Lower lobe of right lung (tissue), 2 donors: ENCODE data around the gene SYF2. TPM values are rescaled to one million over a fixed set of nuclear protein-coding genes. Genes with fewer than 3 reads are reported as not detected.
"Not testable (repeated sequence)": the region's sequence is repeated elsewhere in the genome, so short reads cannot be mapped to it uniquely, and the experiment has no call there.

Experiments
- ATAC-seq, 2 donors: fragments of 200-7000 bp; cut with Tn5 transposase; one replicate each; pipeline ENCODE4 v1.9.1; 2020 to 2022; ENCODE audit warnings: mild to moderate bottlenecking in 2 of 2, moderate library complexity in 2 of 2
- DNase-seq: peaks from one replicate; pipeline ENCODE4 v3.0.0-alpha.2; 2020
- H3K27ac ChIP-seq: fragments of 200-600 bp; one replicate; pipeline ENCODE4 v1.8.0; 2022
- H3K27me3 ChIP-seq: fragments of 200-600 bp; one replicate; pipeline ENCODE4 v1.8.0; 2022; ENCODE audit warnings: low read depth
- H3K36me3 ChIP-seq: fragments of 200-600 bp; one replicate; pipeline ENCODE4 v1.8.0; 2022; ENCODE audit warnings: mild to moderate bottlenecking
- H3K4me1 ChIP-seq: fragments of 200-600 bp; one replicate; pipeline ENCODE4 v1.8.0; 2022
- H3K4me3 ChIP-seq: fragments of 200-600 bp; one replicate; pipeline ENCODE4 v1.8.0; 2022; ENCODE audit warnings: mild to moderate bottlenecking
- H3K9me3 ChIP-seq: fragments of 200-600 bp; one replicate; pipeline ENCODE4 v1.8.0; 2022
- intact Hi-C: fragments of 100-400 bp; cut with DNase I; formaldehyde crosslinking; loops from one replicate; pipeline ENCODE4 v1.11.0; 2022
- total RNA-seq: library from RNA; stranded (reverse); fragmentation: NEBNext Ultra II Directional; extraction: Animal tissue kit (Norgen Biotek cat#: 25700); gene quantifications from one replicate; pipeline ENCODE4 v1.2.1, GENCODE V29; 2021
- TF ChIP-seq, protein P1 (sequence below): fragments of 200-600 bp; IDR thresholded peaks from one replicate; pipeline ENCODE4 v1.8.0; 2022; ENCODE audit warnings: antibody characterized with exemption, mild to moderate bottlenecking
- donor health status: DM: no; HTN: yes; CAD: no; lungs with severe emphysema.

Gene SYF2
- total RNA-seq, 1 donor from 2014 or later: 44.6 TPM

DNA sequence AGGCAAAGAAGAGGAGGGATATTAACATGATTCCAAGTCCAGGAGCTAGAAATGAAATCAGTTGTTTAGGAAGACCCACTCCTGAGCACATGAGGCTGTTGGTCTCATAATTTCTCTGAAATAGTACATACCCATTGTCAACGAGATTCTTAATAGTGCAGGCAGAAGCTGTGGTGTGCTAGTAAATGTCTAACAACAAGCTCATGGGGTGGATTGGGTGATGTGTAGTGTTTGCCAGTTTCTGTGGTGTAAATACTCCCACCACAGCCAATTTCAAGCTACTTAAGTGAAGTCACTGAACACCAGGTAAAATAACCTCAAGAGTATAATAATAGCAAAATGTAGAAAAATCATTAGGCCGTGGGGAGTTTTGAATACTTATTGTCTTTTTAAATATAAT is 42.0 kb downstream of the SYF2 start:
- TF ChIP-seq, protein P1, sequence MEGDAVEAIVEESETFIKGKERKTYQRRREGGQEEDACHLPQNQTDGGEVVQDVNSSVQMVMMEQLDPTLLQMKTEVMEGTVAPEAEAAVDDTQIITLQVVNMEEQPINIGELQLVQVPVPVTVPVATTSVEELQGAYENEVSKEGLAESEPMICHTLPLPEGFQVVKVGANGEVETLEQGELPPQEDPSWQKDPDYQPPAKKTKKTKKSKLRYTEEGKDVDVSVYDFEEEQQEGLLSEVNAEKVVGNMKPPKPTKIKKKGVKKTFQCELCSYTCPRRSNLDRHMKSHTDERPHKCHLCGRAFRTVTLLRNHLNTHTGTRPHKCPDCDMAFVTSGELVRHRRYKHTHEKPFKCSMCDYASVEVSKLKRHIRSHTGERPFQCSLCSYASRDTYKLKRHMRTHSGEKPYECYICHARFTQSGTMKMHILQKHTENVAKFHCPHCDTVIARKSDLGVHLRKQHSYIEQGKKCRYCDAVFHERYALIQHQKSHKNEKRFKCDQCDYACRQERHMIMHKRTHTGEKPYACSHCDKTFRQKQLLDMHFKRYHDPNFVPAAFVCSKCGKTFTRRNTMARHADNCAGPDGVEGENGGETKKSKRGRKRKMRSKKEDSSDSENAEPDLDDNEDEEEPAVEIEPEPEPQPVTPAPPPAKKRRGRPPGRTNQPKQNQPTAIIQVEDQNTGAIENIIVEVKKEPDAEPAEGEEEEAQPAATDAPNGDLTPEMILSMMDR: no peak
- no peak overlapping the region for H3K27ac ChIP-seq
- no peaks in the 10 kb centered on the region for H3K4me1 ChIP-seq
- H3K27me3 ChIP-seq: peaks cover 3% of the 10 kb centered on the region
- intact Hi-C loops: no loop called here
- no peaks in the 10 kb centered on the region for H3K36me3 ChIP-seq
- no peak overlapping the region for H3K4me3 ChIP-seq
- ATAC-seq: no peak
- no peaks in the 10 kb centered on the region for H3K9me3 ChIP-seq
- no peak for DNase-seq

DNA sequence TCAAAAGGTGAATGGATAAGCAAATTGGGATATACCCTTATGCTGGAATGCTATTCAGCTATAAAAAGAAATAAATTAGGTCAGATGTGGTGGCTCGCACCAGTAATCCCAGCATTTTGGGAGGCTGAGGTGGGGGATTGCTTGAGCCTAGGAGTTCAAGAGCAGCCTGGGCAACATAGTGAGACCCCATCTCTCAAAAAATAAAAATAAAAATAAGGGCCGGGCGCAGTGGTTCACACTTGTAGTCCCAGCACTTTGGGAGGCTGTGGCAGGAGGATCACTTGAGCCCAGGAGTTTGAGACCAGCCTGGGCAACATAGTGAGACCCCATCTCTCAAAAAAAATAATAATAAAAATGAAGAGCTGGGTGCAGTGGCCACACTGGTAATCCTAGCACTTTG is 44.4 kb downstream of the SYF2 start:
- H3K9me3 ChIP-seq, H3K27ac ChIP-seq, H3K36me3 ChIP-seq, H3K4me1 ChIP-seq, DNase-seq, intact Hi-C loops, ATAC-seq, H3K4me3 ChIP-seq: not testable (repeated sequence)
- peaks cover 11% of the 10 kb centered on the region for H3K27me3 ChIP-seq

DNA sequence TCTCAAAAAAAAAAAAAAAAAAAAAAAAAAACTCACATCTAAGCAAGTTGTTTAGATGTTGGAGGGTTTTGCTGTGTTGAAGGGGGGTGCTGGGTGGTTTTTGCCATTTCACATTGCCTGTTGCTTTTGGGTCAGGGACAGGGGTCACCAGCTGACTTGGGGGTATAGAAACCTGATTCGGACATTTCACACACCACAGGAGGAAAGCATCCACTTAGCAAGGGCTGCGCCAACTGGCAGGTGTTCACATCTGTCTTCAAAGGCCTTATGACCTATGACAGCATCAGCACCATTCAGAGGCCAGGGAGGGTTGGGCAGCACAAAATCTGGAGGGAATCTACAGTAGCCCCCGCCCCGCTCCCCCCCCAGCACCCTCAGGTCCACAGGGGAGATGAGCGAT is 45.2 kb downstream of the SYF2 start:
- TF ChIP-seq, protein P1: no peak
- DNase-seq (no peak), ATAC-seq (no peak)
- Histone ChIP-seq H3K4me3 (no peak overlapping the region), H3K27ac (no peak overlapping the region), H3K36me3 (no peaks in the 10 kb centered on the region), H3K9me3 (no peaks in the 10 kb centered on the region), H3K27me3 (peaks cover 12% of the 10 kb centered on the region), H3K4me1 (no peaks in the 10 kb centered on the region)
- intact Hi-C loops: no loop called here

DNA sequence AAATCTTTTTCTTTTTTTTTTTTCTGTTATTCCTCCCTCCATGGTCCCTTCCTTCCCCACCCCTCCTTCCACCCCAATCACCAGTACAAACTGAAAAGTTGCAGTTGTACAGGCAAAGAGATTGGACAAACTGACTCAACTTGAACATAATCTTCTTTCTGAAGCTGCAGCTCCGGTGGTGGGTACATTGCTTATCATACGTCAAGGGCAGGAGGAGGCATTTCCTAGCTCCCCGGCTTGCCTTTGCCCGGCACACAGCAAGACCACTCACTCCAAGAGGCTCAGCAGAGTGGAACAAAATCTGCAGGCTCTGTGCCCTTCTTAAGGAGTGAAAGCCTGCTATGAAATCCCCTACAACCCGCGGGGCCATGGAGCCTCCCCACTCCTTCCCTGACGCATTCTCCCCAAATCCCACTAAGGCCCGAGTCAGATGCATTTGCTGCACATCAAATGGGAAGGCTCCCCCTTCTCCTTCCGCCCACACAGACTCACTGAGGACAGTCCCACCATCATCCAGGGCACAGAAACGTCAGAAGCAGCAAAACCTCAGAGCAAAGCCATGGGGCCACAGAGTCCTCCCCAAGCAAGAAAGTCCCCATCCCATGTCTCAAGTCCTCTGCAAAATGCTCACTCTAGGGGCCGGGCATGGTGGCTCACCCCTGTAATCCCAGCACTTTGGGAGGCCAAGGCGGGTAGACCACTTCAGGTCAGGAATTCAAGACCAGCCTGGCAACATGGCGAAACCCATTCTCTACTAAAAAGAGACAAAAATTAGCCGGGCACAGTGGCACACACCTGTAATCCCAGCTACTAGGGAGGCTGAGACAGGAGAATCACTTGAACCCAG is 45.9 kb downstream of the SYF2 start:
- peaks cover 12% of the 10 kb centered on the region for H3K27me3 ChIP-seq
- DNase-seq (no peak), ATAC-seq (no peak)
- no peak overlapping the region for H3K27ac ChIP-seq
- no peaks in the 10 kb centered on the region for H3K4me1 ChIP-seq
- intact Hi-C loops: no loop called here
- no peaks in the 10 kb centered on the region for H3K36me3 ChIP-seq
- H3K4me3 ChIP-seq: no peak overlapping the region
- no peaks in the 10 kb centered on the region for H3K9me3 ChIP-seq
- TF ChIP-seq, protein P1: no peak

DNA sequence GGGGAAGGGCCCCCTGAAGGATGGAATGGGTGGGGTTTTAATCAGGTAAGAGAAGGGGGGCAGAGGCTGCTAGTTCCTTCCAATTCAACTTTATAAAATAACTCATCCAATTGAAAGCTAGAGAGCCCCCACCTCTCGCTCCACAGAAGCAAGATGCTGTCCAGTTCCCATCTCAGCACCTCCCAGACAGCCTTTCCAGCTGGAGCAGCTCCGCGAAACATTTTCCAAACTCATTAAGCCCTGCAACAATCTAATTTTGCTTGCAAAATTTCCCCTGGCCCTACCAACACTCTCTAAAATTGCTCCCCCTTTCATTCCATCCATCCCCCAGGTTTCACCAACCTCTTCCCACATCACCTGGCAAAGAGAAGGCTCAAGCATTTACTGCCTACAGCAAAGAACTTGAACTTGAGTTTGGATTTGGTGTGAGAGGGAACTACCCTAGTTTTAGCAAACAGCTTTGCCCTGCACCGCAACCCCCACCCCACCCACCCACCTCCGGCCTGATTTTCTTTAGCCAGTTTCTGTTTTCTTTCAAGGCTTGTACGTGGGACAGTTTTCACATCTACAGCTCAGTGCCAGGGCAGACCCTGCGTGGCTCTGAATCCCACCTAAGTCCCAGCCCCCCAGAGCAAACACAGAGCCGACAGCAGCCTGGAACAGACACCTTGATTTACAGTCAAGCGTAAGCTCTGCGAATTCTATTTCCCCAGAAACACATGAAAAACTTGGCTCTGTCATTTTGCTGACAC is 46.7 kb downstream of the SYF2 start:
- Histone ChIP-seq H3K9me3 (no peaks in the 10 kb centered on the region), H3K4me1 (no peaks in the 10 kb centered on the region), H3K4me3 (no peak overlapping the region), H3K27ac (no peak overlapping the region), H3K36me3 (no peaks in the 10 kb centered on the region), H3K27me3 (peaks cover 12% of the 10 kb centered on the region)
- no peak for DNase-seq
- intact Hi-C loops: no loop called here
- TF ChIP-seq, protein P1: no peak
- ATAC-seq: no peak
